Central memory CD4-positive, alpha-beta T cell (primary cell): Measurements from ENCODE around the gene IFT27.
"Not testable (repeated sequence)": the region's sequence is repeated elsewhere in the genome, so short reads cannot be mapped to it uniquely, and the experiment has no call there.

ENCODE experiments used
- DNase-seq: peaks from one replicate; pipeline ENCODE4 v3.0.0; 2022

Gene IFT27

GRCh38 chr22:36741968-36742367 lies 34.0 kb downstream of the IFT27 start:
- DNase-seq: no peak

- no peak for DNase-seq
Measured at GRCh38 chr22:36741204-36741793, 34.6 kb downstream of the IFT27 start.

DNA sequence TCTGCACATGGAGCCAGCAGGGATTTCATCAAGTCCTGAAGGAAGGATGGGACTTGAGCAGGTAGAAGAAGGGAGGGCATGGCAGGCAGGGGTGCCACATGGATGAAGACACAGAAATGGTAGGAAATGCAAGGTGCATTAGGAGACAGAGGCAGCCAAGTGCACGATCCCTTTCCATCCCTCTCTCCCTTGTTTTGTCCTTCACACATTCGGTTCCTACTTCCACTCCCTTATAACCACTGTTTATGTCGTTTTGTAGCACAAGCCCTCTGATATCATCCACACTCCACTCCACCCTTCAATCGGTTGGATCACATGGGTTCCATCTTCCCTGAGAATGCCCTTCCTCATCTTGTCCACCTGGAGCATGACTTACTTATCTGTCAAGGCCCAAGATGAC lies 35.2 kb downstream of the IFT27 start:
- no peak for DNase-seq

DNA sequence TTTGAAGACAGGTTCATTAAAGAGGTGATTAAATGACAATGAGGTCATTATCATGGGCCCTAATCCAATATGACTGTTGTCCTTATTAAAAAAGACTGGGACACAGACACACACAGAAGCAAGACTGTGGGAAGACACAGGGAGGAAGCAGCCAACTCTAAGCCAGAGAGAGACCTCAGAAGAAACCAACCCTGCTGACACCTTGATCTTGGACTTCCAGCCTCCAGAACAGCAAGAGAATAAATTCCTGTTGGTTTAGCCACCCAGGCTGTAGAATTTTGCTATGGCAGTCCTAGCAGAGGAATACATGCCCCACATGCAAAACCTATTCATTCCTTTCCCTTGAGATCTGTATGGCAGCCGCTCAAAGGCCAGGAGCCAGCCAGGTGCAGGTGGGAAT lies 36.7 kb downstream of the IFT27 start:
- no peak for DNase-seq

GRCh38 chr22:36738416-36739020 lies 37.4 kb downstream of the IFT27 start:
- no peak for DNase-seq

DNA sequence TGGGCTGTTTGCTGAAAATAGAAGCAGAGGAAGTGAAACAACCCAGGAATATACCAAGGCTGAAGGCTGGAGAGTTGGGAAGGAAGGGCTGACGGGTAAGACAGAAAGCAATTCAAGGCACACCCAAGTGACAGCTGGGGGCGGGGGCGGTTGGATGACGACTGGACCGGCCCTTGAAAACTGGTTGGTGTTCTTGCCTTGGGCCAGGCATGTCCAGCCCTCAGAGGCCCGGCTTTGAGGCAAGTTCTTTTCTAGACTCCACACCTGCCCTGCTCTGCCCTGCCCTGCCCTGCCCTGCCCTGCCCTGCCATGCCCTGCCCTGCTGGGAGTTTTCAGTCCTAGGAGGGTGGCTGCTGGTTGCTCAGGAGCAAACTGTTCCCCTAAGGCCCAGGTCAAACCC lies 38.1 kb downstream of the IFT27 start:
- no peak for DNase-seq

DNA sequence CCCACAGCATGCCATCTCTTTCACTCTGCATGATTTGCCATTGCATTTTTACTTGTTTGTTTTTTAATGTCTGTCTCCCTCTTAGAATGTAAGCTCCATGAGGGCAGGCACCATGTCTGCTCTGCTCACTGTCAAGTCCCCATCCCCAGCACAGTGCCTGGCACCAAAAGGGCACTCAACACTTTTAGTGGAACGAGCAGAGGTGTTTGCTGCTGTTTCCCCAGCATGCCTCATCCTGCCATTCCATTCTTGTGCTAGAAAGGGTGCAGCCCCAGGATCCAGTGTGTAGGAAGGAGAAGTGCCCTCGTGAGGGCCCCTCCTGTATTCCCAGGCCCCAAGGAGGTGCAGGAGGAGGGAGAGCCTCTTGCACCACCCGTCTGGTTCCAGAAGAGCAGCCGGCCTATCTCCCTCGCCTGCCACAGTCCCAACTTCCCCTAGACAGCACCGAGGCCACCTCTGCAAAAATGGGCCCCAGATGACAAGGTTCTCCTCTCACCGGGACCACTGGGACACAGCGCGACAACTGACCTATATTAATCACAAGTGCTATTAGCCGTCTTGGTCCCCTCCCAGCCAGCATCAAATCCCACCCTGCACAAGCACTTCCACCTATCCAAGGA lies 39.1 kb downstream of the IFT27 start:
- no peak for DNase-seq

DNA sequence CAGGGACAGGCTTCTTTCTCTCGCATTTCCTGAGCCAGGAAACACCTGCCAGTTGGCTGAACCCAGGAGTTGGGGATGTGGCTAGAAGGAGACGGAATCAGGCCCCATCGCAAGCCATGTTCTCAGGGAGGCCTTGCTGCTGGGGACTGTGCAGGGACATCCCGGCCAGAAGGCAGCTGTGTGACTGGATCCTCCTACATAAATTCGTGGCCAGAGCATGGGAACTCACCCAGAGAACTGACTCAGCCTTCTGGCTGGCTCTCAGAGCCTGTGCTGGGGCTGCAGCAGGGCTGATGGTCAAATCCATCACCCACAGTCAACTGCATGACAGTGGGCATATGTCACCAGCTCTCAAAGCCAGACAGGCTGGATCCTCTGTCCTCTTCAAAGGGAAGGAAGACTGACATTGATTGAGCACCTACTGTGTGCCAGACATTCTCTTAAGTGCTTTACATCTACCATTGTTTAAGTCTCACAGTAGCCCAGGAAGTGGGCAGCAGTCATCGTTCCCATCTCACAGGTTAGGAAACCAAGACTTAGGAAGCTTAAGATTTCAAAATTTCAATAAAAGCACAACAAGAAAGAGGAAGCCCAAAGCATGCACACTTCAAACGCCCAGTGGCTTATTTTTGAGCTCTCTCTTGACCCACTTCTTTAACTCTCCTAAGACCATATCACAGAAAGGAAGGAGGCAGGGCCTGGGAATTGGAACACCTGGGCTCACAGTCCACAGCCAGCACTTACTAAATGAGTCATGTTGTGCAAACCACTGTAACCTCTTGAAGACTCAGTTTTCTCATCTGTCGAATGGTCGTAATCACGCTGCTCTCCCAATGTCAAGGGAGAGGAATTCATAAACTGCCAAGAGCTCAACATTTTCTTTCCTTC lies 41.5 kb downstream of the IFT27 start:
- DNase-seq: no peak

GRCh38 chr22:36733271-36733670 lies 42.6 kb downstream of the IFT27 start:
- DNase-seq: no peak

DNA sequence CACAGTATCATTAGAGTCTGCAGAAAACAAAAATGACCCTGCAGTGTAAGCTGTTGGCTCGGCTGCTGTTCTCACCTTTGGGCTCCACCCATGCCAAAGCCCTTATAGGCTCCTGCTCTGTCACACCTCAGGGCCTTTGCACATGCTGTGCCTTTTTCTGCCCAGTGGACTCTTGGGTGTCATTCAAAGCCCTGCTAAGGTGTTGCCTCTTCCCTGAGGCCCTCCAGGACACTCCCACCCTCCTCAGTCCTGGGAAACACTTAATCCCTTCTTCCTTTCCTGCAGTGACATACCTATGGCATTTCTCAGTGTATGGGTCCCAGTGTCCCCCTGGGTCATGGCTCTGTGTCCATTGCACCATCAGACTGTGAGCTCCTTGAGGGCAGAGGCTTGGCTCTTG lies 43.3 kb downstream of the IFT27 start:
- no peak for DNase-seq

DNA sequence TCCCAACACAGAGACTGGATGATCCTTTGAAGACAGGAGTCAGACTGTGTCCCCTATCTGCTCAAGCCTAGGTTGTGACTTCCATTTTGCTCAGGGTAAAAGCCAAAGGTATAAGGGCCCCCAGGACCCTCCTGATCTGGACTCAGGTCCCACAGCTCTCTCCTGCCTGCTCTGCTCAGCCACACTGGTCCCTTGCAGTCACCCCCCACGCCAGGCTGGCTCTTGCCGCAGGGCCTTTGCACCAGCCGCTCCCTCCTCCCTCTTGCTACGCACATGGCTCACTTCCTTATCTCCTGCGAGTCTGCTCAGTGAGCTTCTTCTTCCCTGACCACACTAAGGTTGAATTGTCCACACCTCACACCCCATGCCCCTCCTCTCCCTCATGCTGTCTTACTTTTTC lies 44.0 kb downstream of the IFT27 start:
- DNase-seq: no peak

GRCh38 chr22:36731321-36731720 lies 44.6 kb downstream of the IFT27 start:
- DNase-seq: not testable (repeated sequence)

GRCh38 chr22:36730176-36730858 lies 45.6 kb downstream of the IFT27 start:
- DNase-seq: no peak

DNA sequence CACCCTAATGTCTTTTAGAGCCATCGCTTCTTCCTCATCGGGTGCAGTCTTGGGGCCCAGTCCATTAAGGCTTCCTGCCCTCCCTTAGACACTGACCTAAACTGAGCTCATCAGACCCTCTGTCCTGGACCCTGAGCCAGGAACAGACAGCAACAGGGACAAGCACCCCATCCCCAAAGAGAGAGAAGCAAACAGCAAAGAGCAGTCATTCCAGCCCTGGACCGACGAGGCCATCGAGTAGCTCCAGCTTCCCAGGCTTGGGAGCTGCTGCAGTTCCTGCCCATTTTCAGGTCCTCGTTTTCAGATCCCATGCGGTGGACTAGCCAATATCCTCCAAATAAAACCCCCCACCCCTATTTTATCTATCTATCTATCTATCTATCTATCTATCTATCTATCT lies 46.6 kb downstream of the IFT27 start:
- no peak for DNase-seq

DNA sequence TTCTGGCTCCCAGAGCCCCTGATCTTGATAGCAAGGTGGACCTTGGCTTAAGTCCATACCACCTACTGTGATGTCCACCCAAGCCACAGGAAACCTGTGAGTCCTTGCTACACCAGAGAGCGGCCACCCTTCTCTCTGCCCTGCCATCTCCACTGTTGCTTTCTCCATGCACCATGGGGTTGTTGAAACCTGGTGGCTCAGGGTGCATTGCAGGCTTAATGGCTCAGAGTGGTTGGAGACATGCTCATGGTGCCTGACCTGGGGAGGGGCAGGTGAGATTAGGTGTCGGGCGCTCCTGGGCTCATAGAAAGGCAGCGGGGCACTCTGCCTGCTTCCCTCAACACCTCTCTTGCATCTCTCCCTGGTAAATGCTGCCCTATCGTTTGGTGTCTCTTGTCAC lies 47.4 kb downstream of the IFT27 start:
- no peak for DNase-seq

DNA sequence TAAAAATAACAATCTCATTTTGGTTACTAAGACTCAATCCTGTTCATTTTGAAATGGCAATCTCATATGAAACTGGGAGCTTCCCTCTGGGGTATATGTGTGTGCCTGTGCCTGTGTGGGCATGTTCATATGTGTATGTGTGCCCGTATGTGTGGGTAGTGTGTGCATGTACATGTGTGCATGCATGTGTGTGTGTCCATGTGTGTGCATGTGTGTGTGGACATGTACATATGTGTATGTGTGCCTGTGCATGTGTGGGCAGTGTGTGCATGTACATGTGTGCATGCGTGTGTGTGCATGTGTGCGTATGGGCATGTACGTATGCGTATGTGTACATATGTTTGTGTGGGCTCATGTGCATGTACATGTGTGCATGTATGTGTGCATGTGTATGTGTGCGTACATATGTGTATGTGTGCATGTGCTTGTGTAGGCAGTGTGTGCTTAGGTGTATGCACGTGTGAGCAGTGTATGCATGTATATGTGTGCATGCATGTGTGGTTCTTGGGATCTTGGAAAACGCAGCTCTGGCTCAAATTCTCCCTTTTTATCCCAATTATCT lies 47.9 kb downstream of the IFT27 start:
- no peak for DNase-seq

GRCh38 chr22:36727110-36727509 lies 48.8 kb downstream of the IFT27 start:
- DNase-seq: no peak

- DNase-seq: no peak
Measured at GRCh38 chr22:36726007-36726380, 49.9 kb downstream of the IFT27 start.

DNA sequence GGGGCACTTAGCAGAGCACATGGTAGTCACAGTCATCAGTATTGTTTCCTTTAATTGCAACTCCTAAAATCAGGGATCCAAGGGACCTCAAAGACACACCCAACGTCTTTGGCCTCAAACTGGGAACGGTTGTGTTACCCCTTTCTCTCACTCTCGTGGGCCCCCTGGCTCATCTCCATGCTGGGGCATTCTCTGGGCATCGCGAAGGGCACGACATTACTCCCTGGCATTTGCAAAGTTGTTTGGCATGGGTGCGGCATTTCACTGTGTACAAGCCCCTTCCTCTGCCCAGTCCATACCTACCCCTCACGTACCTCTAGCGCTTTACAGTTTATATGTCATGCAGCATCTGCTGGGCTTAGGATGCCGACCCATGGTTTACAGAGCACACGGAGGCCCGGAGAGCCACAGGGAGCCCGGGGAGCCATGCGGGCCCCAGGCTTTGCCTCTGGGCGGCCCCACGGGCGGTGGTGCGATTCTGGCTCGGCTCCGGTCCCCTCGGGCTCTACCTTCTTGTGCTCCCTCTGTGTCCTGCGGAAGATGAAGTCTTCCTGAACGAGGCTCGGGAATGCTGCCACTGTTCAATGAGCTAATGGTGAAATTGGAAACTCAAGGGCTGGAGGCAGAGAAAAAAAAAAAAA lies 50.4 kb downstream of the IFT27 start:
- DNase-seq: no peak

DNA sequence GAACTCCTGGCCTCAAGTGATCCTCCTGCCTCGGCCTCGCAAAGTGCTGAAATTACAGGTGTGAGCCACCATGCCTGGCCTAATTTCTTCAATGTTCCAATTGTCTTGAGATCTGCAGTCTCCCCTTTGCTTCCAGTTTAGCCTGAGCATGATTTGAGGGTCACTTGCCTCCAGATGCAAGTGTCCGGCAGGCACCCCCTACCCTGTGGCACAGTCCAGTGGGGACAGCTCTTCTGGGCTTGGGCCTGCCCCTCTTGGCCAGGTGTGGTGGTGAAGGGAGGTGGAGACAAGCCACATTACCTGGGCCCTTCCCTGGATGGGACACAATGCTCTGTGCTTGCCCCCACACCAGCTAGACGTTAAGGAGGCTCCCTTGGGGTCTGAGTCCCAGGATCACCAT lies 51.1 kb downstream of the IFT27 start:
- DNase-seq: no peak

- no peak for DNase-seq
Measured at GRCh38 chr22:36722055-36722454, 53.9 kb downstream of the IFT27 start.

GRCh38 chr22:36715647-36716046 lies 60.3 kb downstream of the IFT27 start:
- DNase-seq: no peak
